Measurements from ENCODE around the gene SPACDR. TPM values are rescaled to one million over a fixed set of nuclear protein-coding genes. Genes with fewer than 3 reads are reported as not detected.

The SPACDR gene
- total RNA-seq, 1 experiment from 2014 or later = not detected

GRCh38 chr7:100509231-100509630, 45.2 kb upstream of the SPACDR start:
- H3K27me3 ChIP-seq (ENCODE audit: insufficient read depth, low read length) = no peaks in the 10 kb centered on the region
- H4K20me1 ChIP-seq (ENCODE audit: control insufficient read depth, insufficient read depth, insufficient read length) = no peaks in the 10 kb centered on the region
- no peak overlapping the region for H4K5ac ChIP-seq (ENCODE audit: insufficient read length, low read depth, low read length)
- H3K4me2 ChIP-seq (ENCODE audit: insufficient read depth, insufficient read length, low read length) = no peak overlapping the region
- no peak overlapping the region; a peak in 1 of 7 replicates for H3K27ac Mint-ChIP-seq
- no peak overlapping the region for H3K18ac ChIP-seq (ENCODE audit: insufficient read length, low read depth, low read length)
- no peak overlapping the region for H4K91ac ChIP-seq (ENCODE audit: insufficient read length, low read depth, low read length)
- H3K4me1 ChIP-seq (ENCODE audit: insufficient read depth, low read length) = no peaks in the 10 kb centered on the region
- H3K79me2 ChIP-seq (ENCODE audit: insufficient read depth, low read length) = no peaks in the 10 kb centered on the region
- H3K27ac ChIP-seq (ENCODE audit: insufficient read length, low read depth, low read length) = no peak overlapping the region
- H3K4me1 Mint-ChIP-seq = peaks cover 2 to 3% of the 10 kb centered on the region in 2 experiments; a peak in 2 of 4 replicates
- no peak overlapping the region for H3K23ac ChIP-seq (ENCODE audit: insufficient read length, low read depth, low read length)
- peaks cover 1% of the 10 kb centered on the region for H3K27me3 Mint-ChIP-seq (ENCODE audit: low read depth)
- no peak overlapping the region for H3T11ph ChIP-seq (ENCODE audit: low read length)
- no peaks in the 10 kb centered on the region for H3K23me2 ChIP-seq (ENCODE audit: insufficient read length, low read depth, low read length, poor library complexity, severe bottlenecking)
- TF ChIP-seq, protein P1, sequence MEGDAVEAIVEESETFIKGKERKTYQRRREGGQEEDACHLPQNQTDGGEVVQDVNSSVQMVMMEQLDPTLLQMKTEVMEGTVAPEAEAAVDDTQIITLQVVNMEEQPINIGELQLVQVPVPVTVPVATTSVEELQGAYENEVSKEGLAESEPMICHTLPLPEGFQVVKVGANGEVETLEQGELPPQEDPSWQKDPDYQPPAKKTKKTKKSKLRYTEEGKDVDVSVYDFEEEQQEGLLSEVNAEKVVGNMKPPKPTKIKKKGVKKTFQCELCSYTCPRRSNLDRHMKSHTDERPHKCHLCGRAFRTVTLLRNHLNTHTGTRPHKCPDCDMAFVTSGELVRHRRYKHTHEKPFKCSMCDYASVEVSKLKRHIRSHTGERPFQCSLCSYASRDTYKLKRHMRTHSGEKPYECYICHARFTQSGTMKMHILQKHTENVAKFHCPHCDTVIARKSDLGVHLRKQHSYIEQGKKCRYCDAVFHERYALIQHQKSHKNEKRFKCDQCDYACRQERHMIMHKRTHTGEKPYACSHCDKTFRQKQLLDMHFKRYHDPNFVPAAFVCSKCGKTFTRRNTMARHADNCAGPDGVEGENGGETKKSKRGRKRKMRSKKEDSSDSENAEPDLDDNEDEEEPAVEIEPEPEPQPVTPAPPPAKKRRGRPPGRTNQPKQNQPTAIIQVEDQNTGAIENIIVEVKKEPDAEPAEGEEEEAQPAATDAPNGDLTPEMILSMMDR (conservative IDR thresholded peaks at IDR 0.05) = no peak
- H3K9ac ChIP-seq (ENCODE audit: extremely low read depth, insufficient read length, low read length) = no peak overlapping the region
- DNase-seq = no peak
- no peak overlapping the region for H2BK5ac ChIP-seq (ENCODE audit: insufficient read length, low read length)
- WGBS (ENCODE audit: extremely low coverage, insufficient read length, low lambda C conversion rate) = no CpG with 5 or more reads among the region's 15 CpGs
- H2AFZ ChIP-seq (ENCODE audit: low read length) = no peak overlapping the region
- no peak overlapping the region for H2BK12ac ChIP-seq (ENCODE audit: insufficient read length, low read depth, low read length)
- H3K9me3 Mint-ChIP-seq = no peaks in the 10 kb centered on the region
- no peak overlapping the region for H3K4ac ChIP-seq (ENCODE audit: low read depth, low read length)
- H3K4me3 Mint-ChIP-seq = no peak overlapping the region
- H2AK5ac ChIP-seq (ENCODE audit: insufficient read length, low read length) = no peak overlapping the region
- H3K79me1 ChIP-seq (ENCODE audit: insufficient read depth, low read depth, low read length, poor library complexity, severe bottlenecking) = no peaks in the 10 kb centered on the region
- H3K36me3 Mint-ChIP-seq (ENCODE audit: insufficient read depth in 1 of 3, low read depth in 3 of 3) = no peaks in the 10 kb centered on the region
- no peak overlapping the region for H2BK15ac ChIP-seq (ENCODE audit: low read depth, low read length)
- H3K9me3 ChIP-seq (ENCODE audit: control insufficient read depth, low read depth, low read length) = no peaks in the 10 kb centered on the region
- H4K8ac ChIP-seq (replicated peaks; ENCODE audit: insufficient read length, low read depth, low read length) = no peak overlapping the region
- H3K14ac ChIP-seq (ENCODE audit: insufficient read depth, low read length) = no peak overlapping the region
- no peak overlapping the region for H3K56ac ChIP-seq (ENCODE audit: insufficient read length, low read depth, low read length)
- no peak overlapping the region for H2BK20ac ChIP-seq (ENCODE audit: low read depth, low read length, poor library complexity, severe bottlenecking)
- no peak overlapping the region for H2BK120ac ChIP-seq (ENCODE audit: low read depth, low read length, poor library complexity, severe bottlenecking)

Data from H9 (cell line).